Stomach (tissue), 9 donors: ENCODE measurements around the gene TDP1. TPM values are rescaled to one million over a fixed set of nuclear protein-coding genes. Genes with fewer than 3 reads are reported as not detected.
A peak's percentile ranks its signal among the peaks of the same experiment; 100 is the strongest.

Source experiments
- DNase-seq, 2 donors: peaks; one replicate each; pipeline versions ENCODE4 v3.0.0 to v3.0.0-alpha.2; 2013 to 2019
- H3K27ac ChIP-seq, 5 donors: fragments of 200-600 bp in 4 of 5; sonication (generic) in 4 of 5; one replicate each; pipeline ENCODE4 v1.5.1; 2013 to 2019; ENCODE audit warnings: mild to moderate bottlenecking in 1 of 5, moderate library complexity in 1 of 5
- H3K27me3 ChIP-seq, 3 donors: fragments of 200-600 bp; sonication (generic); one replicate each; pipeline ENCODE4 v1.5.1; 2017 to 2019; ENCODE audit warnings: mixed run types in 1 of 3
- H3K36me3 ChIP-seq, 4 donors: fragments of 200-600 bp; sonication (generic); 1 replicate in 3 of 4; 2 replicates in 1 of 4; pipeline ENCODE4 v1.5.1; 2016 to 2019
- H3K4me1 ChIP-seq, 4 donors: fragments of 200-600 bp; sonication (generic); one replicate each; pipeline ENCODE4 v1.5.1; 2016 to 2019
- H3K4me3 ChIP-seq, 4 donors: fragments of 200-600 bp; sonication (generic) in 3 of 4; one replicate each; pipeline ENCODE4 v1.5.1; 2016 to 2019; ENCODE audit warnings: mild to moderate bottlenecking in 1 of 4
- H3K9me3 ChIP-seq, 4 donors: fragments of 200-600 bp; sonication (generic); one replicate each; pipeline ENCODE4 v1.5.1; 2016 to 2019
- EP300 ChIP-seq: sonication (generic); formaldehyde crosslinking; IDR thresholded peaks from one replicate; pipeline ENCODE4 v1.6.1; 2017; ENCODE audit warnings: antibody characterized with exemption
- POLR2A ChIP-seq, 4 donors: fragments of 450-650 bp; IDR thresholded peaks; one replicate each; pipeline ENCODE4 v1.6.1; 2016; ENCODE audit warnings: antibody characterized with exemption in 4 of 4, control low read depth in 2 of 4, mild to moderate bottlenecking in 1 of 4, moderate library complexity in 1 of 4
- POLR2AphosphoS5 ChIP-seq, 3 donors: sonication (generic); formaldehyde crosslinking; IDR thresholded peaks; one replicate each; pipeline ENCODE4 v1.6.1; 2016; ENCODE audit warnings: antibody characterized with exemption in 3 of 3
- WGBS, 5 donors: extraction: QIAGEN DNeasy Blood & Tissue Kit in 3 of 5; methylation state at CpG; one replicate each; pipeline versions ENCODE4 v1.1.5 to v1.1.7; 2013 to 2018; 5-methylcytosine and 5-hydroxymethylcytosine counted together
- intact Hi-C: fragments of 100-400 bp; cut with DNase I; formaldehyde crosslinking; loops from one replicate; pipeline ENCODE4 v1.15.1; 2023; ENCODE audit warnings: low total_unique reads
- polyA plus RNA-seq, 3 donors: library from polyadenylated mRNA; stranded (reverse); fragments of 200-250 nt; gene quantifications; one replicate each; pipeline ENCODE4 v1.2.3, GENCODE V29; 2013
- total RNA-seq, 5 donors: library from RNA; depleted of rRNA; stranded (reverse); fragments of >200 nt; gene quantifications; one replicate each; pipeline versions ENCODE4 v1.1.0 to v1.2.3, GENCODE V29; 2014 to 2016
- TF ChIP-seq, protein P1 (sequence below), 7 experiments: fragments of 450-650 bp in 4 of 7; fragments of 200-600 bp in 3 of 7; sonication (generic) in 3 of 7; IDR thresholded peaks; one replicate each; pipeline ENCODE4 v1.5.1; 2016 to 2019; ENCODE audit warnings: antibody characterized with exemption in 7 of 7, control low read depth in 2 of 7, mild to moderate bottlenecking in 1 of 7
- donor health status: healthy with polysubstance abuse.
- donor health status: Bipolar disorder and iron deficiency.
- donor health status: healthy.

Gene TDP1
- total and polyA plus RNA-seq, 8 donors: 2.6 to 127 (median 11.8) TPM

DNA sequence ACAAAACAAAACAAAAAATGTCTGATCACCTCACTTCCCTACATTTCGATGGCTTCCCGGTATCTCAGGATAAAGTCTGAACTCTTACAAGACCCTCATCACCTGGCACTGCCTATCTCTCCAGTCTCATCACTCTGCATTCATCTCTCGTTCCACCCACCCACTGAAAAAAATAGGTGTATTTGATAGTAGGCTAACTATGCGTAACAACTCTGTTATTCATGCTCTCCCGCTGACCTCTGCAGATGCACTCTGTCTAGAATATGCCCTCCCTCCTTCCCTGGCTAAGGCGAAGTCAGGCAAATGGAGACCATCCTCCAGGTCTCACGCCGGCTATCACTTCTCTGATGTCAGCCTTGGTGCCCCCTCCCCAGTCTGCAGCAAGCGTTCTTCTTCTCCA, 46.1 kb upstream of the TDP1 start:
- H3K36me3 ChIP-seq: no peaks in the 10 kb centered on the region
- TF ChIP-seq, protein P1, sequence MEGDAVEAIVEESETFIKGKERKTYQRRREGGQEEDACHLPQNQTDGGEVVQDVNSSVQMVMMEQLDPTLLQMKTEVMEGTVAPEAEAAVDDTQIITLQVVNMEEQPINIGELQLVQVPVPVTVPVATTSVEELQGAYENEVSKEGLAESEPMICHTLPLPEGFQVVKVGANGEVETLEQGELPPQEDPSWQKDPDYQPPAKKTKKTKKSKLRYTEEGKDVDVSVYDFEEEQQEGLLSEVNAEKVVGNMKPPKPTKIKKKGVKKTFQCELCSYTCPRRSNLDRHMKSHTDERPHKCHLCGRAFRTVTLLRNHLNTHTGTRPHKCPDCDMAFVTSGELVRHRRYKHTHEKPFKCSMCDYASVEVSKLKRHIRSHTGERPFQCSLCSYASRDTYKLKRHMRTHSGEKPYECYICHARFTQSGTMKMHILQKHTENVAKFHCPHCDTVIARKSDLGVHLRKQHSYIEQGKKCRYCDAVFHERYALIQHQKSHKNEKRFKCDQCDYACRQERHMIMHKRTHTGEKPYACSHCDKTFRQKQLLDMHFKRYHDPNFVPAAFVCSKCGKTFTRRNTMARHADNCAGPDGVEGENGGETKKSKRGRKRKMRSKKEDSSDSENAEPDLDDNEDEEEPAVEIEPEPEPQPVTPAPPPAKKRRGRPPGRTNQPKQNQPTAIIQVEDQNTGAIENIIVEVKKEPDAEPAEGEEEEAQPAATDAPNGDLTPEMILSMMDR (IDR thresholded peaks at IDR 0.05): no peak
- TF ChIP-seq POLR2AphosphoS5 (IDR thresholded peaks at IDR 0.05): no peak
- no peaks in the 10 kb centered on the region for H3K27me3 ChIP-seq
- no peak for DNase-seq
- peaks cover 8 to 28% (median 12%) of the 10 kb centered on the region in 4 donors for H3K4me1 ChIP-seq
- H3K9me3 ChIP-seq: no peaks in the 10 kb centered on the region
- intact Hi-C loops: no loop called here
- no peak overlapping the region for H3K27ac ChIP-seq
- 92 to 98% (median 97%) methylated on average over 9 of the region's 9 CpGs for WGBS, 5 donors
- no peak overlapping the region for H3K4me3 ChIP-seq

DNA sequence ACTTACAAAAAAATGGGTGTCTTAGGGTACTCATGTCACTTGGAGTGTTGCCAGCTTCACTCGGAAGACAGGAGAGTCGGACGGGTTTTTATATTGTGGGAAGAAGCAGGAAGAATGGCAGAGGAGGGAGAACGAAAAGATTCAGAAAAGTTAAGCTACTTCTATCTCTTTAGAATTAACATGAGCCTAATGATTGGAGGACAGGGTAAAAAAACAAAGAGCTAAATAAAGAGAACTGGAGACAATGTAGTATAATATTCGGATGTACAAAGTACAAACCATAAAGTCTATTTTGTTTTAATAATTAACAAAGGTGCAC, 45.1 kb upstream of the TDP1 start:
- Histone ChIP-seq H3K27me3 (no peaks in the 10 kb centered on the region), H3K27ac (peak overlapping the region in 1 of 5 donors; percentile 32), H3K4me1 (peaks cover 8 to 28% (median 12%) of the 10 kb centered on the region in 4 donors), H3K9me3 (no peaks in the 10 kb centered on the region), H3K36me3 (no peaks in the 10 kb centered on the region), H3K4me3 (no peak overlapping the region)
- WGBS, 5 donors: 21 to 57% (median 30%) methylated on average over 5 of the region's 5 CpGs
- TF ChIP-seq, protein P1 (IDR thresholded peaks at IDR 0.05): no peak
- TF ChIP-seq POLR2AphosphoS5 (IDR thresholded peaks at IDR 0.05) (no peak), EP300 (no peak), POLR2A (IDR thresholded peaks at IDR 0.05) (no peak)
- intact Hi-C loops: loop anchor here (5.0 kb wide), 1 partner anchor 873 kb away; no protein-coding TSS in a partner anchor
- DNase-seq: peak in 1 of 2 donors; percentile 39

DNA sequence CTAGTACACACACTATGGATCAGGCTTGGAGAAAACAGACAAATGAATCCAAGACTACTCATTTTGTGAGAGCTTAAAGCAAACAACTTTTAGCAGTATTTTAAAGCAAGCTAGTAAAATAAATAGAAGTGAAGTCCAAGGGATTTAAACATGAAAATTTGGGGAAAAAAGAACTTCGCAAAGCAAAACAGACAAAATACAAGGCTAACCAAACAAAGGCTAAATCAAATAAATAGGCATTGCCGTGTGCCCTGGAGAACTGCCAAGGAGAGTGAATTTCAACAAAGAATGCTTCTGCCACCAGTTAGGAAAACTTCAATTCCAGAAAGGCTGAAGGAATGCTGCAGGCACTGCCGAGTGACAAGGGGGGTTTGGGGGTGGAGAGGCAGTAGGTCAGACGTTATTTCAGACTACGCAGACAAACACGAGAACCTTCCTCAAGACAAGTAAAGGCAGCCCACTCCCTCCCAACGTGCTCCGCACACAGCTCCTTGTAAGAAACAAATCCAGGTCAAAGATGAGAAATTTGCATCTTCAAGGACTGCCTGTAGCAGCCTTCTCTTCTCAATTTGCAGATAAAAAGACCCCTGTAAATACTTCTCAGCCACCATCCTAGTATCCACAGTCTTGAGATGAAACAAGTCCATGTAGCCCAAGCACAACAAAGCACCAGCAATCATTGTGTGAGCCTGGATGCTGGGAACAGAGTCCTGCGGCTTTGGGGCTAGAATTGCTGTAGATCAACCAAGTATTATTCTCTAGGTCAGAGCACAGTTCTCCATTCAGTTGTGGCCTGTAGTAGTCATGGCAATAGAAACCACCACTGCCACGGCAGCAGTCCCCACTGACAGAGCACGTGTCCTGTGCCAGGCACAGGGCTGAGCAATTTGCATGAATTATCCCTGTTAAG, 44.5 kb upstream of the TDP1 start:
- 29 to 38% (median 36%) methylated on average over 11 of the region's 11 CpGs for WGBS, 5 donors
- H3K27ac ChIP-seq: peak overlapping the region in 2 of 5 donors; percentile 3 to 32
- no peak overlapping the region for H3K4me3 ChIP-seq

DNA sequence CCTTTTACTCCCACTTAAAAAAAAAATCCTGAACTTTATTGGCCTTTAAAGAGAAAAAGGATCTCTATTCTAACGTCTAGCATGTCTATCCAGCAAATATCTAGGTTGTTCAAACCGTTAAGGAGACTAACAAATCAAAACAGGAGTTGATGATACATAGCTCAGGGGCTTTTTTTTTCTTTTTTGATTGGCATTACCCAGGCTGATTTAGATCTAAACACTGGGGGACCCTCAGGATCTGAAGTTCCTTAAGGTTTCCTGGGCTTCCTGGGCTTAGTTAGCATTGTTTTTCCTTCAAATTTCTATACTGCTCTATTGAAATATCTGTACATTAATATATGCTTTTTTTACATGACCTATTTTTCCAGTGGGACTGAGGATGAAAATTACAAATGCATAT, 43.5 kb upstream of the TDP1 start:
- DNase-seq: no peak
- WGBS, 5 donors: 64 to 93% (median 73%) methylated on average over 2 of the region's 2 CpGs
- Histone ChIP-seq H3K27me3 (no peaks in the 10 kb centered on the region), H3K4me1 (peaks cover 8 to 28% (median 12%) of the 10 kb centered on the region in 4 donors), H3K27ac (peak overlapping the region in 3 of 5 donors; percentile 2 to 30 (median 3)), H3K36me3 (no peaks in the 10 kb centered on the region), H3K4me3 (no peak overlapping the region), H3K9me3 (no peaks in the 10 kb centered on the region)
- TF ChIP-seq EP300: no peak
- no peak for TF ChIP-seq POLR2A (IDR thresholded peaks at IDR 0.05)
- TF ChIP-seq POLR2AphosphoS5 (IDR thresholded peaks at IDR 0.05): no peak
- TF ChIP-seq, protein P1 (IDR thresholded peaks at IDR 0.05): no peak
- intact Hi-C loops: loop anchor here (5.0 kb wide), 1 partner anchor 875 kb away; no protein-coding TSS in a partner anchor

More for the DNA sequence above, 44.5 kb upstream of the TDP1 start:
- H3K9me3 ChIP-seq: no peaks in the 10 kb centered on the region
- H3K36me3 ChIP-seq: no peaks in the 10 kb centered on the region
- intact Hi-C loops: loop anchor here (5.0 kb wide), 1 partner anchor 874 kb away; no protein-coding TSS in a partner anchor
- peaks cover 8 to 28% (median 12%) of the 10 kb centered on the region in 4 donors for H3K4me1 ChIP-seq
- peak; percentile 36 to 78 for DNase-seq
- TF ChIP-seq POLR2A (IDR thresholded peaks at IDR 0.05) (no peak), EP300 (no peak), POLR2AphosphoS5 (IDR thresholded peaks at IDR 0.05) (no peak)
- H3K27me3 ChIP-seq: no peaks in the 10 kb centered on the region
